GM12878 (cell line): Measurements from ENCODE around the gene C3orf22. TPM values are rescaled to one million over a fixed set of nuclear protein-coding genes. Genes with fewer than 3 reads are reported as not detected.
A peak's percentile ranks its signal among the peaks of the same experiment; 100 is the strongest.

Experiments
- ATAC-seq: fragments of 200-7000 bp; cut with Tn5 transposase; 3 replicates; pipeline ENCODE4 v1.9.1; 2020; ENCODE audit warnings: mild to moderate bottlenecking, moderate library complexity
- BruUV-seq: library from RNA; stranded (reverse); fragments of 400-500 nt; replicated peaks from 2 replicates; lab custom pipeline; 2021; lab: Mats Ljungman, UMichigan
- CTCF ChIA-PET: fragments of 300-600 bp; sonication (Branson Sonifier 250); formaldehyde crosslinking; extraction: SDS; loops from one replicate; lab custom pipeline; 2021; ENCODE audit warnings: inconsistent platforms; lab: Yijun Ruan, JAX
- POLR2A ChIA-PET: fragments of 350-600 bp; formaldehyde crosslinking; extraction: SDS; loops from one replicate; lab custom pipeline; 2021; ENCODE audit warnings: inconsistent platforms; lab: Charles Lee
- RAD21 ChIA-PET: fragments of 300-600 bp; sonication (Branson Sonifier 250); formaldehyde crosslinking; loops from one replicate; lab custom pipeline; 2023; ENCODE audit warnings: antibody characterized with exemption; ENCODE audit not compliant: unreplicated experiment; lab: Charles Lee
- SMC1A ChIA-PET: fragments of 300-600 bp; sonication (Branson Sonifier 250); formaldehyde crosslinking; loops from one replicate; lab custom pipeline; 2023; ENCODE audit not compliant: unreplicated experiment, uncharacterized antibody; lab: Charles Lee
- DNase-seq: peaks from one replicate; pipeline ENCODE4 v3.0.0-alpha.2; 2011; ENCODE audit warnings: low read depth, low spot score
- FAIRE-seq: peaks from 3 replicates; lab custom pipeline; 2011; peaks lifted over from hg19 to GRCh38; lab: Jason Lieb, UNC
- H2AFZ ChIP-seq: 2 replicates; pipeline ENCODE4 v1.6.0; 2011; ENCODE audit warnings: low read depth, low read length, control low read depth; ENCODE audit not compliant: control insufficient read depth
- H3K27ac ChIP-seq: 2 replicates; pipeline ENCODE4 v1.5.1; 2011; ENCODE audit warnings: control low read depth; ENCODE audit not compliant: control insufficient read depth, insufficient read depth
- H3K27me3 ChIP-seq, 2 experiments: replicated peaks in 1 of 2; 2 replicates each; pipeline versions ENCODE4 v1.6.0 to v1.6.1; 2011; ENCODE audit warnings: low read length in 1 of 2; ENCODE audit not compliant: control insufficient read depth in 2 of 2, insufficient read depth in 2 of 2
- H3K36me3 ChIP-seq, 2 experiments: 2 replicates each; pipeline ENCODE4 v1.5.1; 2011; ENCODE audit warnings: low read length in 1 of 2; ENCODE audit not compliant: control insufficient read depth in 2 of 2, insufficient read depth in 2 of 2
- H3K4me1 ChIP-seq: 2 replicates; pipeline ENCODE4 v1.6.1; 2011; ENCODE audit warnings: mild to moderate bottlenecking, low read length, moderate library complexity, mixed read lengths; ENCODE audit not compliant: control insufficient read depth, insufficient read depth
- H3K4me2 ChIP-seq: 2 replicates; pipeline ENCODE4 v1.6.0; 2011; ENCODE audit warnings: control low read depth; ENCODE audit not compliant: control insufficient read depth, insufficient read depth
- H3K4me3 ChIP-seq: fragments of 200-600 bp; sonication (generic); 2 replicates; pipeline ENCODE4 v1.5.1; 2016
- H3K79me2 ChIP-seq: 2 replicates; pipeline ENCODE4 v1.6.0; 2011; ENCODE audit warnings: low read length; ENCODE audit not compliant: control insufficient read depth, insufficient read depth
- H3K9ac ChIP-seq: 2 replicates; pipeline ENCODE4 v1.8.0; 2011; ENCODE audit warnings: low read length, control low read depth, mixed read lengths; ENCODE audit not compliant: control insufficient read depth, insufficient read depth
- H3K9me3 ChIP-seq: replicated peaks from 3 replicates; pipeline ENCODE4 v1.5.1; 2011; ENCODE audit warnings: mild to moderate bottlenecking, low read length; ENCODE audit not compliant: control insufficient read depth, insufficient read depth
- H4K20me1 ChIP-seq: 2 replicates; pipeline ENCODE4 v1.6.0; 2011; ENCODE audit not compliant: control insufficient read depth, insufficient read depth
- E2F8 ChIP-seq: fragments of 450-650 bp; IDR thresholded peaks from 2 replicates; pipeline ENCODE4 v1.6.1; 2018; ENCODE audit warnings: mild to moderate bottlenecking, low read depth, moderate library complexity; ENCODE audit not compliant: partially characterized antibody
- HDAC6 ChIP-seq: fragments of 200-600 bp; sonication (generic); IDR thresholded peaks from one replicate; pipeline ENCODE4 v1.8.0; 2017; ENCODE audit warnings: antibody characterized with exemption; ENCODE audit not compliant: unreplicated experiment
- KAT2A ChIP-seq: conservative IDR thresholded peaks from 2 replicates; pipeline ENCODE4 v1.6.1; 2011; ENCODE audit warnings: low read depth, low read length; ENCODE audit not compliant: control insufficient read depth
- STAT3 ChIP-seq: IDR thresholded peaks from 2 replicates; pipeline ENCODE4 v1.6.1; 2011; ENCODE audit warnings: low read depth, low read length, improper control_type of control experiment
- WGBS: methylation state at CpG from one replicate; pipeline ENCODE4 v1.1.6; 2016; ENCODE audit warnings: low lambda C conversion rate; ENCODE audit not compliant: insufficient replicate concordance, insufficient coverage; ENCODE audit errors: missing lambda C conversion rate; 5-methylcytosine and 5-hydroxymethylcytosine counted together
- in situ Hi-C: fragments of 300-500 bp; cut with MboI; formaldehyde crosslinking; loops from 9 replicates; pipeline ENCODE4 v1.14.3; 2018; ENCODE audit warnings: mixed read lengths
- intact Hi-C: fragments of 100-400 bp; cut with micrococcal nuclease; formaldehyde crosslinking; loops from one replicate; pipeline ENCODE4 v1.14.2; 2022; ENCODE audit not compliant: unreplicated experiment
- polyA plus RNA-seq, 11 experiments: library from polyadenylated mRNA; depleted of rRNA in 4 of 11; unstranded in 6 of 11; stranded (reverse) in 5 of 11; fragments of >200 nt; fragmentation: Nextera tagmentation in 4 of 11; fragmentation: Illumina TruSeq in 1 of 11; extraction: Ambion mirVana in 4 of 11; extraction: Trizol in 1 of 11; gene quantifications; 1 replicate in 1 of 11; 2 replicates in 10 of 11; pipeline versions ENCODE4 v1.2.1 to v1.2.3, GENCODE V29; 2011 to 2016; ENCODE audit warnings: inconsistent platforms in 2 of 11, missing spikeins in 2 of 11, low read depth in 1 of 11
- total RNA-seq, 4 experiments: library from RNA; depleted of rRNA in 3 of 4; stranded (reverse); fragments of >200 nt in 3 of 4; fragmentation: Illumina TruSeq in 1 of 4; extraction: Trizol in 1 of 4; gene quantifications; 2 replicates each; pipeline versions ENCODE4 v1.2.1 to v1.2.3, GENCODE V29; 2013 to 2021

Gene C3orf22
- total and polyA plus RNA-seq, 10 of the 15 experiments (the other 5 are each of a cell fraction or from before 2014, with no cell fraction given) = not detected

DNA sequence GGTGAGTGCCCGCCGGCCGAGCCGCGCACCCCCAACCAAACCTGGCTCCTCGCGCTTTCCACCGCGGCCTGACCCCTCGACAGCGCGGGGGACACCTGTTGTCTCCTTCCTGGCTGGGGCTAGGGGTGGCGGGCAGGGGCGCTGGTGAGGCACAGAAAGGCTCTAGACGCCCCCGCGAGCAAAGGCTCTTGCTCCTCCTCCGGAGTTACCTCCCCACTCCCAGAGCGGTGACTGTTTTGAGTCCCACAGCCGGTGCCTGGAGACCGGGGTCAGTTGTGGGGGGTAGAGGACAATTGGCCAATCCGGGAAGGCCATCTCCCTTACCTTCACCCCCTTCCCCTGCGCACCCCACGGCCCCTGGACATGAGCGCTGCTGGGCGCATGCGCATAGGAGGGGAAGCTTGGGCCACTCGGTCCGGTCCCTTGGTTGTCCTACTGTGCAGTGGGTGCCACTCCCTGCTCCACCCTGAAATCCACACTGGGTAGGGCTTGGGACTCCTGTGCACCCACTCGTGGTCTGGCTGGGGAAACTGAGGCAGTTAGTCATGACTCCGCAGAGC, 34.2 kb downstream of the C3orf22 start:
- ChIA-PET RAD21 (interaction anchor here (1.0 kb wide), 1 partner anchor 1023 kb away, joined by 3 read pairs; no protein-coding TSS in a partner anchor), POLR2A (no interaction called here)
- ATAC-seq = no peak
- intact Hi-C loops = no loop called here
- H3K27me3 ChIP-seq = no peaks in the 10 kb centered on the region; a peak in 1 of 4 replicates
- no peak overlapping the region for H3K4me2 ChIP-seq
- H3K9me3 ChIP-seq = no peaks in the 10 kb centered on the region
- H3K27ac ChIP-seq = no peak overlapping the region
- no peaks in the 10 kb centered on the region for H3K36me3 ChIP-seq
- no peaks in the 10 kb centered on the region for H3K79me2 ChIP-seq
- in situ Hi-C loops = no loop called here
- no peaks in the 10 kb centered on the region for H4K20me1 ChIP-seq
- FAIRE-seq = no peak
- BruUV-seq = no TSS peak
- no peak for TF ChIP-seq E2F8
- TF ChIP-seq KAT2A = no peak
- peak; percentile 87 for TF ChIP-seq HDAC6
- no peak for TF ChIP-seq STAT3
- TF ChIP-seq, all 136 proteins: peak for 1
- no peak overlapping the region for H3K9ac ChIP-seq
- CTCF ChIA-PET = no interaction called here
- H3K4me3 ChIP-seq = no peak overlapping the region
- SMC1A ChIA-PET = no interaction called here
- no peak overlapping the region for H2AFZ ChIP-seq
- WGBS = 11% methylated on average over 29 of the region's 31 CpGs
- H3K4me1 ChIP-seq = no peaks in the 10 kb centered on the region
- DNase-seq = no peak
